H9 (cell line): ENCODE results near the gene LCTL. TPM values are rescaled to one million over a fixed set of nuclear protein-coding genes. Genes with fewer than 3 reads are reported as not detected.

ENCODE experiments used
- DNase-seq: peaks from one replicate; pipeline ENCODE4 v3.0.0-alpha.2; 2017
- H2AFZ ChIP-seq: one replicate; pipeline ENCODE4 v1.6.1; 2013; ENCODE audit warnings: mild to moderate bottlenecking, low read length, control low read depth, moderate library complexity
- H2AK5ac ChIP-seq: 2 replicates; pipeline ENCODE4 v1.6.1; 2013; ENCODE audit warnings: low read length, control low read depth, mixed read lengths; ENCODE audit not compliant: insufficient read length
- H2BK120ac ChIP-seq: one replicate; pipeline ENCODE4 v1.6.1; 2013; ENCODE audit warnings: low read depth, mild to moderate bottlenecking, low read length, control low read depth, inconsistent platforms; ENCODE audit not compliant: poor library complexity, severe bottlenecking
- H2BK12ac ChIP-seq: 2 replicates; pipeline ENCODE4 v1.6.1; 2013; ENCODE audit warnings: low read length, control low read depth, mixed read lengths, low read depth; ENCODE audit not compliant: insufficient read length
- H2BK15ac ChIP-seq: 2 replicates; pipeline ENCODE4 v1.6.1; 2013; ENCODE audit warnings: low read depth, low read length, control low read depth
- H2BK20ac ChIP-seq: one replicate; pipeline ENCODE4 v1.6.1; 2013; ENCODE audit warnings: low read depth, mild to moderate bottlenecking, low read length, control low read depth, inconsistent platforms; ENCODE audit not compliant: poor library complexity, severe bottlenecking
- H2BK5ac ChIP-seq: 2 replicates; pipeline ENCODE4 v1.6.1; 2013; ENCODE audit warnings: low read length, control low read depth, mixed read lengths; ENCODE audit not compliant: insufficient read length
- H3K14ac ChIP-seq: 2 replicates; pipeline ENCODE4 v1.6.1; 2013; ENCODE audit warnings: low read length, control low read depth; ENCODE audit not compliant: insufficient read depth
- H3K18ac ChIP-seq: 2 replicates; pipeline ENCODE4 v1.6.1; 2013; ENCODE audit warnings: low read depth, mild to moderate bottlenecking, mixed read lengths, low read length, control low read depth; ENCODE audit not compliant: insufficient read length
- H3K23ac ChIP-seq: 2 replicates; pipeline ENCODE4 v1.6.1; 2013; ENCODE audit warnings: low read length, control low read depth, mixed read lengths, low read depth; ENCODE audit not compliant: insufficient read length
- H3K23me2 ChIP-seq: 2 replicates; pipeline ENCODE4 v1.6.1; 2013; ENCODE audit warnings: low read depth, mild to moderate bottlenecking, mixed read lengths, low read length, control low read depth; ENCODE audit not compliant: insufficient read length, poor library complexity, severe bottlenecking
- H3K27ac ChIP-seq: 2 replicates; pipeline ENCODE4 v1.5.1; 2013; ENCODE audit warnings: low read length, control low read depth, mixed read lengths, low read depth; ENCODE audit not compliant: insufficient read length
- H3K27me3 ChIP-seq: 2 replicates; pipeline ENCODE4 v1.6.1; 2013; ENCODE audit warnings: low read length, control low read depth, inconsistent platforms; ENCODE audit not compliant: insufficient read depth
- H3K4ac ChIP-seq: 2 replicates; pipeline ENCODE4 v1.6.1; 2013; ENCODE audit warnings: low read depth, mild to moderate bottlenecking, control low read depth, inconsistent platforms, low read length, moderate library complexity
- H3K4me1 ChIP-seq: 2 replicates; pipeline ENCODE4 v1.6.1; 2013; ENCODE audit warnings: low read length, control low read depth, inconsistent platforms; ENCODE audit not compliant: insufficient read depth
- H3K4me2 ChIP-seq: 2 replicates; pipeline ENCODE4 v1.6.1; 2013; ENCODE audit warnings: low read length, control low read depth, mixed read lengths; ENCODE audit not compliant: insufficient read length, insufficient read depth
- H3K56ac ChIP-seq: 2 replicates; pipeline ENCODE4 v1.6.1; 2013; ENCODE audit warnings: low read depth, mild to moderate bottlenecking, mixed read lengths, low read length, control low read depth; ENCODE audit not compliant: insufficient read length
- H3K79me1 ChIP-seq: 2 replicates; pipeline ENCODE4 v1.6.1; 2013; ENCODE audit warnings: low read depth, mild to moderate bottlenecking, moderate library complexity, low read length, control low read depth, inconsistent platforms; ENCODE audit not compliant: insufficient read depth, poor library complexity, severe bottlenecking
- H3K79me2 ChIP-seq: 2 replicates; pipeline ENCODE4 v1.6.1; 2013; ENCODE audit warnings: low read length, control low read depth, inconsistent platforms; ENCODE audit not compliant: insufficient read depth
- H3K9ac ChIP-seq: 2 replicates; pipeline ENCODE4 v1.6.1; 2013; ENCODE audit warnings: low read length, control low read depth, mixed read lengths; ENCODE audit not compliant: insufficient read length; ENCODE audit errors: extremely low read depth
- H3K9me3 ChIP-seq: one replicate; pipeline ENCODE4 v1.6.1; 2013; ENCODE audit warnings: low read depth, low read length, inconsistent platforms; ENCODE audit not compliant: control insufficient read depth
- H3T11ph ChIP-seq: one replicate; pipeline ENCODE4 v1.6.1; 2013; ENCODE audit warnings: mild to moderate bottlenecking, low read length, control low read depth, inconsistent platforms
- H4K20me1 ChIP-seq: one replicate; pipeline ENCODE4 v1.6.1; 2013; ENCODE audit not compliant: control insufficient read depth, insufficient read length, insufficient read depth
- H4K5ac ChIP-seq: 2 replicates; pipeline ENCODE4 v1.6.1; 2013; ENCODE audit warnings: low read depth, mild to moderate bottlenecking, mixed read lengths, low read length, control low read depth; ENCODE audit not compliant: insufficient read length
- H4K8ac ChIP-seq: replicated peaks from 2 replicates; pipeline ENCODE4 v1.6.1; 2013; ENCODE audit warnings: low read length, control low read depth, mixed read lengths, low read depth; ENCODE audit not compliant: insufficient read length
- H4K91ac ChIP-seq: 2 replicates; pipeline ENCODE4 v1.6.1; 2013; ENCODE audit warnings: low read depth, mild to moderate bottlenecking, moderate library complexity, mixed read lengths, low read length, control low read depth; ENCODE audit not compliant: insufficient read length
- H3K27ac Mint-ChIP-seq, 3 experiments: 2 replicates in 2 of 3; 3 replicates in 1 of 3; pipeline ENCODE4 v1.8.0; 2020 to 2021; ENCODE audit warnings: mixed read lengths in 3 of 3, mild to moderate bottlenecking in 1 of 3, moderate library complexity in 1 of 3
- H3K27me3 Mint-ChIP-seq: 2 replicates; pipeline ENCODE4 v1.8.0; 2021; ENCODE audit warnings: low read depth, mild to moderate bottlenecking, moderate library complexity, mixed read lengths
- H3K36me3 Mint-ChIP-seq, 3 experiments: 2 replicates in 2 of 3; 3 replicates in 1 of 3; pipeline ENCODE4 v1.8.0; 2020 to 2021; ENCODE audit warnings: low read depth in 3 of 3, mixed read lengths in 3 of 3; ENCODE audit not compliant: insufficient read depth in 1 of 3
- H3K4me1 Mint-ChIP-seq, 2 experiments: 2 replicates each; pipeline ENCODE4 v1.8.0; 2020; ENCODE audit warnings: mixed read lengths in 2 of 2
- H3K4me3 Mint-ChIP-seq, 2 experiments: 2 replicates in 1 of 2; 3 replicates in 1 of 2; pipeline ENCODE4 v1.8.0; 2020 to 2021; ENCODE audit warnings: mild to moderate bottlenecking in 2 of 2, mixed read lengths in 2 of 2, moderate library complexity in 1 of 2
- H3K9me3 Mint-ChIP-seq, 2 experiments: 2 replicates in 1 of 2; 3 replicates in 1 of 2; pipeline ENCODE4 v1.8.0; 2020; ENCODE audit warnings: mild to moderate bottlenecking in 2 of 2, mixed read lengths in 2 of 2, moderate library complexity in 1 of 2
- total RNA-seq: library from RNA; stranded (reverse); gene quantifications from 2 replicates; pipeline ENCODE4 v1.2.1, GENCODE V29; 2021
- TF ChIP-seq, protein P1 (sequence below): fragments of 200-600 bp; sonication (generic); conservative IDR thresholded peaks from 3 replicates; pipeline ENCODE4 v1.8.0; 2021; ENCODE audit warnings: antibody characterized with exemption, mild to moderate bottlenecking

LCTL gene
- total RNA-seq, 1 experiment from 2014 or later = 2.3 TPM

- H3K23ac ChIP-seq = no peak overlapping the region
- H3K4me3 Mint-ChIP-seq = no peak overlapping the region
- TF ChIP-seq, protein P1, sequence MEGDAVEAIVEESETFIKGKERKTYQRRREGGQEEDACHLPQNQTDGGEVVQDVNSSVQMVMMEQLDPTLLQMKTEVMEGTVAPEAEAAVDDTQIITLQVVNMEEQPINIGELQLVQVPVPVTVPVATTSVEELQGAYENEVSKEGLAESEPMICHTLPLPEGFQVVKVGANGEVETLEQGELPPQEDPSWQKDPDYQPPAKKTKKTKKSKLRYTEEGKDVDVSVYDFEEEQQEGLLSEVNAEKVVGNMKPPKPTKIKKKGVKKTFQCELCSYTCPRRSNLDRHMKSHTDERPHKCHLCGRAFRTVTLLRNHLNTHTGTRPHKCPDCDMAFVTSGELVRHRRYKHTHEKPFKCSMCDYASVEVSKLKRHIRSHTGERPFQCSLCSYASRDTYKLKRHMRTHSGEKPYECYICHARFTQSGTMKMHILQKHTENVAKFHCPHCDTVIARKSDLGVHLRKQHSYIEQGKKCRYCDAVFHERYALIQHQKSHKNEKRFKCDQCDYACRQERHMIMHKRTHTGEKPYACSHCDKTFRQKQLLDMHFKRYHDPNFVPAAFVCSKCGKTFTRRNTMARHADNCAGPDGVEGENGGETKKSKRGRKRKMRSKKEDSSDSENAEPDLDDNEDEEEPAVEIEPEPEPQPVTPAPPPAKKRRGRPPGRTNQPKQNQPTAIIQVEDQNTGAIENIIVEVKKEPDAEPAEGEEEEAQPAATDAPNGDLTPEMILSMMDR = no peak
Observed at GRCh38 chr15:66595332-66595731, 29.5 kb upstream of the LCTL start.

More at GRCh38 chr15:66595332-66595731, 29.5 kb upstream of the LCTL start:
- H4K91ac ChIP-seq = no peak overlapping the region
- H3K4ac ChIP-seq = no peak overlapping the region
- no peak overlapping the region for H3K27ac Mint-ChIP-seq
- no peaks in the 10 kb centered on the region for H3K27me3 Mint-ChIP-seq
- H4K20me1 ChIP-seq = no peaks in the 10 kb centered on the region
- no peak overlapping the region for H2AFZ ChIP-seq
- H3K4me2 ChIP-seq = no peak overlapping the region
- H3K4me1 ChIP-seq = no peaks in the 10 kb centered on the region
- no peak overlapping the region for H2AK5ac ChIP-seq
- H3K18ac ChIP-seq = no peak overlapping the region
- no peak overlapping the region for H4K8ac ChIP-seq
- DNase-seq = no peak
- H3K27me3 ChIP-seq = no peaks in the 10 kb centered on the region
- no peak overlapping the region for H2BK15ac ChIP-seq
- no peaks in the 10 kb centered on the region for H3K9me3 ChIP-seq
- no peaks in the 10 kb centered on the region for H3K79me2 ChIP-seq
- H3K9ac ChIP-seq = no peak overlapping the region
- no peaks in the 10 kb centered on the region for H3K79me1 ChIP-seq
- no peak overlapping the region for H3K14ac ChIP-seq
- no peak overlapping the region for H2BK120ac ChIP-seq
- H3K56ac ChIP-seq = no peak overlapping the region
- H3K9me3 Mint-ChIP-seq = no peaks in the 10 kb centered on the region
- no peak overlapping the region for H4K5ac ChIP-seq
- no peak overlapping the region for H2BK5ac ChIP-seq
- no peak overlapping the region for H3K27ac ChIP-seq
- H3K36me3 Mint-ChIP-seq = no peaks in the 10 kb centered on the region
- H2BK12ac ChIP-seq = no peak overlapping the region
- H3T11ph ChIP-seq = no peak overlapping the region
- peaks cover 3 to 11% of the 10 kb centered on the region in 2 experiments; a peak in 3 of 4 replicates for H3K4me1 Mint-ChIP-seq
- no peak overlapping the region for H2BK20ac ChIP-seq
- H3K23me2 ChIP-seq = no peaks in the 10 kb centered on the region
